Measurements from ENCODE around the gene SERTAD4.
"Not testable (repeated sequence)": the region's sequence is repeated elsewhere in the genome, so short reads cannot be mapped to it uniquely, and the experiment has no call there.

SERTAD4 gene
- 0 to 0.91 (median 0) reads per million in 4 experiments for total RNA-seq

DNA sequence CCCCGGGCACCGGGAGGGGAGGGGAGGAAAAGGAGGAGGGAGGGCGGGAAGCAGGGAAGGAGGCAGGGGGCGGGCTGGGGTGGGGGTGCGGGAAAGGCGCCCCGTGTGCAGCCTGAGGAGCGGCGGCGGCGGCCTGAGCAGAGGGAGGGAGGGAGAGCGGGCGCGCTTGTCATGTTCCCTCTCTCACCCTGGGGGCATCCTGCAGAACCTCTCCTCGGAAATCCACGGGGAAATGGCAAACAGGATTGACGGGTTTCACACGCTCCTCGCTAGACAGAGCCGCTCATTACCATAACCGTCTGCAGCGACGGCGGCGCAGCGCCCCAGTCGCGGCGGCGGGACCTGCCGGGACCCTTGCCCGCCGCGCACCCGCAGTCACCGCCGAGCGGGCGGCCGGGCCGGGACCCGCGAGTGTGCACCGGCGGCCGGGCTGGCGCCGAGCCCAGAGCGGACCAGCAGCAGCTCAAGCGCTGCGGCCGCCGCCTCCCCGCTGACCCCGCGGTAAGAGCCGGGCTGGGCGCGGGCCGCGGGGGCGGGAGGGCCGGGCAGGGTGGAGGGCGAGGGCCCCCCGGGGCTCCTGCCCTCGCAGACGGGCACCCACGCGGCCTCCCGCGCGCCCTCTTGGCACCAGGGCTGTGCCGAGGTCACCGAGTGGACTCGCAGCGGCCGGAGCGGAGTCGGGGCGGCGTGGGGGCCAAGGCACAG, at the start of gene SERTAD4:
TSS of gene SERTAD4 (plus strand) at position 286 of the 705 bp plus-strand sequence. CDS start 5,165 bp downstream, outside the sequence.
- DNase-seq: no peak

DNA sequence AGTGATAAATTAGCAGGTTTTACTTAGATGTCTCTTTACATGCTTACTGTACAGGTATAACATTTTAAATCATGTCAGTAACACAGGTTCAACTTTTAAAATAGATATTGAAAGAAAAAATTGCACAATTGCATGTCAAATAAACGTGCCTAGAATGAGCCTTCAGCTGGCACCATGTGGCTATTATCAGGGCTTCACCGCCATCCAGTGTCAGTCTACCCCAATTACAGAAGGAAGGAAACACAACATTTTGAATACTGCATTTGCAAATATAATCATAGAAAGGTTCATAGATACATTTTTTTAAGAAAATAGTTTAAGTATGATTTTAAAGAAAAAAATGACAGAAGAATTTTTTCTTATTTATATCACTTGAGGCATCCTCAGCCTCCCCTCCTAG, 47.5 kb upstream of the SERTAD4 start:
- DNase-seq: no peak

DNA sequence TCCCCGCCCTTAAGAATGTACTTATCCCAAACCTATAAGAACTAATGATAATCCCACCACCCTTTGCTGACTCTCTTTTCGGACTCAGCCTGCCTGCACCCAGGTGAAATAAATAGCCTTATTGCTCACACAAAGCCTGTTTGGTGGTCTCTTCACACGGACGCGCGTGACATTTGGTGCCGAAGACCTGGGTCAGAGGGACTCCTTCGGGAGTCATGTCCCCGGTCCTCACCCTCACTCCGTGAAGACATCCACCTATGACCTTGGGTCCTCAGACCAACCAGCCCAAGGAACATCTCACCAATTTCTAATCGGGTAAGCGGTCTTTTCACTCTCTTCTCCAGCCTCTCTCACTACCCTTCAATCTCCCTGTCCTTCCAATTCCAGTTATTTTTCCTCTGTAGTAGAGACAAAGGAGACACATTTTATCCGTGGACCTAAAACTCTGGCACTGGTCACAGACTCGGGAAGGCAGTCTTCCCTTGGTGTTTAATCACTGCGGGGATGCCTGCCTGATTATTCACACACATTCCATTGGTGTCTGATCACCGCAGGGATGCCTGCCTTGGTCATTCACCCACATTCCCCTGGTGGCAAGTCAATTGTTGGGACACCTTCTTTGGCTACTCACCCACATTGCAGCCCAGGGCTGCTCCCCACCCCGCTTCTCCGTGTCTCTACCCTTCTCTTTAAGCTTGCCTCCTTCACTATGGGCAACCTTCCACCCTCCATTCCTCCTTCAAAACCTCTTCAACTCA, 44.6 kb upstream of the SERTAD4 start:
- DNase-seq: not testable (repeated sequence)

DNA sequence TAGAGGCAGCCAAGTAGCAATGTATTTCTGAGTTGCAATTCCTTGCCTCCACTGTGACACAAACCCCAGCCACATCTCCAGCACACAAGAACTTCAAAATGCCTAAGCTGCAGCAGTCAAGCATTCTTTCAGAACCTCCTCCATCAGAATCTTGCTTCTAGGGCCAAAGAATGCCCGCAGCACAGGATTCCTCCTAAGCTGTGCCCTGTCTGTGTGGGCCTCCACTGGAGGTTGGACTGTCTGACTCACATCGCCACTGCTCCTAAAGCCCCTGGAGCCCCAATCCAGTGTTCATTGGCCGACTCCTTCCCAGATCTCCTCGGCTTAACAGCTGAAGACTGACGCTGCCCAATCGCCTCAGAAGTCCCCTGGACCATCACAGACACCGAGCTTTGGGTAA, 43.2 kb upstream of the SERTAD4 start:
- DNase-seq: no peak

DNA sequence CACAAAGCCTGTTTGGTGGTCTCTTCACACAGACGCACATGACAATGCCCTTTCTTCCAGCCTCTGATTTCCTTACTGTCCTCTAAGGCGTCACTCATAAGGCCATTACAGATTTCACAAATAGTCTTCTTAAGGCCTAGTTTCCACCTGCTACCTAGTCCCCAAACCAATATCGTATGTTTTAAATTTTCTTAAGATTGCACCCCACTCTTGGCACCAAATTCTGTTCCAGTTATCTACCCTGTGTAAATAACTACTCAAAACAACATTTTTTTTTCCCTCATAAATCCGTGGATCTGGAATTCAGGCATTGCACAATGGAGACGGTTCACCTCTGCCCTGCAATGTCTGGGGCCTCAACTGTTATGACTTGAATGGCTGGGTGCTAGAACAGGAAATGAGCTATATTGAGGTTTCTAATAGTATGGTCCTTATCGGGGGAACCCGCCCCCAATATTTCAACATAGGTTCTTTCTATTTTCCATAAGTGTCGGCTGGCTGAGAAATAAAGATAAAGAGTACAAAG, 36.9 kb upstream of the SERTAD4 start:
- no peak for DNase-seq

DNA sequence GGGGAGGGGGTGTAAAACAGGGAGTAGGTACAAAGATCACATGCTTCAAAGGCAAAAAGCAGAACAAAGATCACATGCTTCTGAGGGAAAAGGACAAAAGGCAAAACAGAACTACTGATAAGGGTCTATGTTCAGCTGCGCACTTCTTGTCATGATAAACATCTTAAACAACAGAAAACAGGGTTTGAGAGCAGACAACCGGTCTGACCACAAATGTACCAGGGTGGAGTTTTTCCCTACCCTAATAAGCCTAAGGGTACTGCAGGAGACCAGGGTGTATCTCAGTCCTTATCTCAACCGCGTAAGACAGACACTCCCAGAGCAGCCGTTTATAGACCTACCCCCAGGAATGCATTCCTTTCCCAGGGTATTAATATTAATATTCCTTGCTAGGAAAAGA, 36.3 kb upstream of the SERTAD4 start:
- DNase-seq: not testable (repeated sequence)

DNA sequence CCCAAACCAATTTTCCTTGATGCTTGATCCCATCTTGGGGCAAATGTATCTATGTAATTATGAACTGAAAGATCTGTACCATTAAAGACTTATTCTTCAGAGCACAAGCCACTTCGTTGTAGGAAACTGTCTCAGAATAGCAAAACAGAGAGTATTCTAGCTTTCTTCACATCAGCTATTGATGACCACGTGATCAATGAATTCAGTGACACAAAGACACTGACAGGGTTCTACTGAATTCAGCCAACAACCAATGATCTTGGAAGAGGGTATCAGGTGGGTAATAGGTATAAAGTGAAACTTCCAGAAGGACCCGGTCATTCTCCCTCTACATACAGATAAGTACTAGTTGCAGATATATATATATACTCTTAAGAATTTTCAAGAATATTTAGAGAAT, 33.8 kb upstream of the SERTAD4 start:
- no peak for DNase-seq

DNA sequence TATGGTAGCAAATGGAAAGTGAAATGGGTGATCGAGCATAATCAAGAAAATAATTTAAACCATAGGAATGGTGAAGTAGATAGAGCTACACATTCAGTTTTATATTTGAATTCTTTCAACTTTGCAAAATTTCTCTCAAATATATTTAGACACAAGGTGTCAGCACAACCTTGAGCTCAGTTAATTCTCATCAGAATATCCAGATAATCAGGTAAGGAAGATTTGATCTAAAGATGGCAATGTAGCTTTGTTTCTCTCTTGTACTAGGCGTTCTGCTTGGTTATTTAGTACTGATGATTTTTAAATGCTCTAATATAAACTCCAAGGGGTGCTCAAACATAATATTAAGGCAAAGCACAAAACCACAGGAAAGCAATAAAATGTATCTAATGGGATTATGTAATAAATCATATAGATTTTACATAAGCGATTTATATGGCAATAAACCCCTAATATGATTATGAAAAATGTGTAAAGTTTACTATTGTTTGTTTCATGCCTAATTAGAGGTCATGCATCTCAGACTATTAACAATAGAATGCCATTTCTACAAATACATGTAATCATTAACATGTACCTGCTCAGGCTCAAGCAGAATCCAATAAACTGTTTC, 32.4 kb upstream of the SERTAD4 start:
- DNase-seq: no peak

DNA sequence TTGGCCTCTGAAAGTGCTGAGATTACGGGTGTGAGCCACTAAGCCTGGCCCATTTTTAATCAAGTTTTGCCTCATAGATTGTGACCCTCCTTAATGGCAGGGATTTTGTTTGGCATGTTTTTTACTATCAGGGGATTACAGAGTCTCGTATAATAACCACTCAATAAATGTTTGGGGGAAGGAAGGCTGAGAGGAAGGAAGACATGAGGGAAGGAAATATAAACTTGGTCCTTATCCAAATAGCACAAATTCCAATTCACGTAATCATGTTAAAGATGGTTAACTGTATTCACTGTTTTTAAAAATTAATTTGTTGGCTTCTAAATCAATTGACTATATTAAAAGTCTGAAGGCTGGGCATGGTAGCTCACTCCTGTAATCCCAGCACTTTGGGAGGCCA, 30.9 kb upstream of the SERTAD4 start:
- DNase-seq: no peak

DNA sequence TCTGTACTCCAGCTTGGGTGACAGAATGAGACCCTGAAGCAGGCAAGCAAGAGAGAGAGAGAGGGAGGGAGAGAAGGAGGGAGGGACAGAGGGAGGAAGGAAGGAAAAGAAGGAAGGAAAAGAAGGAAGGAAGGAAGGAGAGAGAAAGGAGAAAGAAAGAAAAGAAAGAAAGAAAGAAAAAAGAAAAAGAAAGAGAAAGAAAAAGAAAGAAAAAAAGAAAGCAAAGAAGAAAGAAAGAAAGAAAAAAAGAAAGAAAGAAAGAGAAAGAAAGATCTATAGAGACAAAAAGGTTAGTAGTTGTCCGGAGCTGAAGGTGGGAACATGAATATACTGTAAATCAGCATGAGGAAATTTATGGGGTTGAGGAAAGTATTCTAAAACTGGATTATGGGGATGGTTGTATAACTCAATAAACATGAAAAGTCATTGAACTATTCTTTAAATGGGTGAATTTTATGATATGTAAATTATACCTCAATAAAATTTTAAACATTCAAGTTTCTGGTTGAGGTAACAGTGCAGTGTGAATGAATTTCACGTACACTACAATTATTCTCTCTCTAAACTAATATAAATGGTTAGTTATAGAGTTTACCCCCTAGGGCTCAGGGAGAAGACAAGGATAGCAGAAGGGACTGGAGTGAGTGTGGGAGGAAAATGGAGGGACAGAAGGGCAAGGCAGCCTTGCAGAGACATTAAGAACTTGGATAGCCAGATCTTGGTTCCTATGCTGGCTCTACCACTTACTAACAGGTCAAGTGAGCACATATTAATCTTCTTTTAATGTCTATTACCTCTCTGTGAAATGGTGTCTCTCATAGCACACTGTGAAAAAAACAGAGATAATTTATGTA, 24.8 kb upstream of the SERTAD4 start:
- DNase-seq: no peak

DNA sequence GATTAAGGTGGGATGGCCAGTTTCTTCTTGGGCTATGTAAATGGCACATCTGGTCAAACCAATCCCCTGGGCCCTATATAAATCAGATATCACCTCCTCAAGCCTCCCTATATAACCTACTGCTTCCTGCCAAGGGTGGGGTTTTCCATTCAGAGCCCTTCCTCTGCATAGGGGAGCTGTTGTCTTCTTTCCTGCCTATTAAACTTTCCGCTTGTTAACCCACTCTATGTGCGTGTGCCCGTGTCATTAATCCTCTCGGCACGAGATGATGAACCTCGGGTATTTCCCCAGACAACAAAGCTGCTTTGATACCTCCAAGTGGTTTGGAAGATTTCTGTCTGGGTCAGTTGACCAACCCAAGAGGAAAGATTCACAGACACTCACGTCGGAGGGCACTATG, 19.3 kb upstream of the SERTAD4 start:
- DNase-seq: no peak

DNA sequence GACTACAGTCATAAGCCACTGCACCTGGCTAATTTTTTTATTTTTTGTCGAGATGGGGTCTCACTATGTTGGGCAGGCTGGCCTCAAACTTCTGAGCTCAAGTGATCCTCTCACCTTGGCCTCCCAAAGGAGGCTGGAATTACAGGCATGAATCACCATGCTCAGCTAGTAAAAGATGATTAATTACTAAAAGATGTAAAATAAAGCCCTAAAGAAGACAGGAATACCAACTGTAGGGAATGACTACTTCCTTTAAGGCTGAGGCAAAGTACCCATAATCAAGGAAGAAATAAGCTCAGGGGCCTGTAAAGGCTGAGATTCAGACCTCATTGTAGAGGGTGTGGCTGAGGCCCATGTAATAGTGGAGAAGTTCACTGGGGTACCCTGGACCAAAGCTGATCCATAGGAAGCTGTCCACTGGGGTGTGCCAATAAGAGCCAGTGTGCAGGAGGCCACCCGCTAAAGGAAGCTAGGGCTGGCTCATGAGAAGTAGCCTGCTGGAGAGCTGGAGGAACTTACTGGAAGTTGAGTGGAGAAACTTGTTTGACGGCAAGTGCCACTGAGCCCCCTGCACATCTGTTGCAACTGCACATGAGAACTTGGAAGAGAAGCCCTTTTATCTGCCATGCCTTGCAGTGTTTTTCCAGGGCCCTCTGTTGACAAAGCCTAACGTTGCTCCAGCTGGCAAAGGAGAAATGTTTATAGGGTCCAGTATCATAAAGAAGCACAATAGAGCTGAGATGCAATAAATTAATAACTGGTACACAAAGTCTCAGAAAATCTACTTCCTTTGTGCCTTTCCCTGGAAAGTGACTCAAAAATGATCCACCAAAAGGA, 17.8 kb upstream of the SERTAD4 start:
- DNase-seq: no peak

DNA sequence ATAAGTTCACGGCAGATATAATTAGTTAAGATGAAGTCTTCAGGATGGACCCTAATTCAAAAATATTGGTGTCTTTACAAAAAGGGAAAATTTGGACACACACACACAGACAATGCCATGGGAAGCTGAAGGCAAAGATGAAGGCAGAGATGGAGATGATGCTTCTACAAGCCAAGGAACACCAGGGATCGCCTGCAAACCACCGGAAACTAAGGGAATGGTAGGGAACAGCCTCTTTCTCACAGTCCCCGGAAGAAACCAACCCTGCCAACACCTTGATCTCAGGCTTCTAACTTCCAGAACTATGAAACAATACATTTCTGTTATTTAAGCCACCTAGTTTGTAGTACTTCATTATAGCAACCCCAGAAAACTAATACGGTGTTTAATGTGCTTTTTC, 15.1 kb upstream of the SERTAD4 start:
- DNase-seq: no peak

DNA sequence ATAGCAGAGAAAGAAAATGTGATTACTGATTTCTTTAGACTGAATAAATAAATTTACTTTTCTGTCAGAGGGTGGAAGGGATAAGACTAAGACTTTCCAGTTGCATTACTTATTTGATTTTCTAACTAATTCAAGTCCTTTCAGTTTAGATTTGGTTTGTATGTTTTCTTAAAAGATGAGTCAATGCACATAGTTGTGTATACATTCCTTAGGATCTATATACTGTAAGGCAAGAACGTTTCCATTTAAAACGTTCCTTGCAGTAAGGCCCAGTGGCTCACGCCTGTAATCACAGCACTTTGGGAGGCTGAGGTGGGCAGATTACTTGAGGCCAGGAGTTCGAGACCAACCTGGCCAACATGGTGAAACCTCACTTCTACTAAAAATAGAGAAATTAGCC, 14.5 kb upstream of the SERTAD4 start:
- DNase-seq: no peak

DNA sequence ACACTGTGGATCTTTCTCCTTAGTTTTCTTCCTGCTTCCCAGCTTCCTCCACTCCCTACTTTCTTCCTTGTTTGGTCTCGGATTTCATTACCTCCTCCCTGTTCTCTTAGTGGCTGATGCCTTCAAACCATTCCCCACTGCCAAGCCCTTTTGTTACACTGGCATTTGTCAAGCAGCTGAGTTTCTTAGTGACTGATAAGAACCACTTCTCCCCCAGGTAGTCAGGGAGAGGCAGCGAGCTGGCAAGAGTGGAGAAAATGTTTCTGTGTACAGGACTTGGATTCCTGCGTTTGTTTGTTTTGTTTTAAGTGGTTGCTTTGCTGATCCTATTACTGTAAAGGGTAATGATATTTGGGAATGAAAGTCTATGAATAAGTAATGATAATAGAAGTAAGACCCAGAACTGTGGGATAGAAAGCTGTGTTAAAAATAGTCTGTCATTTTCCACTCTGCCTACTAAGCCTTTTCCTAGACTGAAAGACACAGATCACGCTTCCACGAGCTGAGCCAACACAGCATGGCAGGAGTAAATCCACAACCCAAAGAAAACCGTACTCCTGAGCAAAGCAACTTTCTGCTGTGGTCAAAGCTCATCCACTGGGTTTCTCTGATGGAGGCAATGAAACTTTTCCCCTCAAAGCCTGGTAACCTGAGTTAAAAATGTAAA, 10.1 kb upstream of the SERTAD4 start:
- DNase-seq: no peak

DNA sequence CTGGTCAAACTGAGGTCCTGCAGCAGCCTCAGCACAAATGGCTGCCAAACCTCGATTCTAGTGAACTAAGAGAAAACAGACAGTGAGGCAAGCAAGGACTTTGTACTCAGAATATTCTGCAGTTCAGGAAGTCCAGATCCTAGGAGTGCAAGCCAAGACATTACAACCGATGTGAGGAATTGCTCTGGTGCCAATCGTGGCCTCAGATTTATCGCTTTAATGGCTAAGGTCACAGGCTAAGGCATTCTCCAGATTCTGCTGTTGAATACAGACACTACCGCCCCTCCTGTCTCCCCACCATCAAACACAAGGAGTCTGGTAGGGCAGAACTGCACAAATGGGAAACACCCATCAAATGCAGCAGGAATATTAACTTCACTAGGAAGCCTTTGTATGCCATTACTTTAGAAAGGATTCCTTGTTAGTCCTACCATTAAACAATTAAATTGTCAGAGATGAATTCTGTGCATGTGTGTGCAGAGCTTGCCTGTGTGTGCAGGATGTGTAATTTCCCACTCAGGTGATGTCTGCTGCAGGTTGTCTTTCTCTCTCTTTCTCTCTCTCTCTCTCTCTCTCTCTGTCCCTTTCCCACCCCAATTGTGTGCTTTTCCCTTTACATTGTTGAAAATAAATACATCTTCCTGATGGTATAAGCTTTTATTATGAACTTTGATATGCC, 9.2 kb upstream of the SERTAD4 start:
- DNase-seq: no peak

DNA sequence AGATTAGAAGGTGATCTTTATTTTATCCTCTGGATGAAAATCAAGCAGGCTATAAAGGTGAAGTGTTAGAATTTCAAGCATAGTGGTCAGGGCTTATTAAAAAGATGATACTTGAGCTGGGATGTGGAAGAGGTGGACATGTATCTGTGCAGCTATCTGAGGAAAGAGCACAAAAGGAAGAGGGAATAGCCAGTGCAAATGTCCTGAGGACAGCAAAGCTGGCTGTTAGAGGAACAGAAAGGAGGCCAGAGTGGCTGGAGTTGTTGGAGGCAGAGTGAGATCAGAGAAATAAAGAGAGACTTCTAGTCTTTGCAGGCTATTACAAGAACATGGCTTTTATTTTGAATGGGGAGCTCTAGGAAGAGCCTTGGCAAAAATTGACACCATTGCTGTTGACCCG, 4.4 kb upstream of the SERTAD4 start:
- no peak for DNase-seq

DNA sequence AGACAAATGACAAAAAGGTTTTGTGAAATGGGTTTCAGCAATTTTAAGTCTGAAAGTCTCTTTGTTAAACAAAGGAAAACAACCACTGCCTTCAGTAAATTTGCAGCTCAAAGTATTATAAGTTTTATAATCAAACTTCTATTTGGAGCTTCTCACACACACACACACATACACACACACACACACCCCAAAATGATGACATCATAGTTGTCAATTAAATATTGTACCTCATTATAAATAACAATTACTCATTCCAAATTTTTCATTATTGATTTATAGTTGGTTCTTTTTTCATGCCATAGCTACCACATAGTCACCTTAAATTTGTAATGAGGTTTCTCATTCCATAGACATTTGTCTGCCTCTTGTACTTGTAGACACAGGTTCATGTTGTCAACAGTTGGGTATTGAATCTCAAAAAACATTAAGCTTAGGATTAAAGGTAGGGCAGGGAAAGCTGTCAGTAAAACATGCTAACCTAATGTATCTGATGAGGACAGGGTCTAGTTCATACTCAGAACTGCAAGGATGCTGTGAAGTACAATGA, 2.4 kb upstream of the SERTAD4 start:
- DNase-seq: no peak

DNA sequence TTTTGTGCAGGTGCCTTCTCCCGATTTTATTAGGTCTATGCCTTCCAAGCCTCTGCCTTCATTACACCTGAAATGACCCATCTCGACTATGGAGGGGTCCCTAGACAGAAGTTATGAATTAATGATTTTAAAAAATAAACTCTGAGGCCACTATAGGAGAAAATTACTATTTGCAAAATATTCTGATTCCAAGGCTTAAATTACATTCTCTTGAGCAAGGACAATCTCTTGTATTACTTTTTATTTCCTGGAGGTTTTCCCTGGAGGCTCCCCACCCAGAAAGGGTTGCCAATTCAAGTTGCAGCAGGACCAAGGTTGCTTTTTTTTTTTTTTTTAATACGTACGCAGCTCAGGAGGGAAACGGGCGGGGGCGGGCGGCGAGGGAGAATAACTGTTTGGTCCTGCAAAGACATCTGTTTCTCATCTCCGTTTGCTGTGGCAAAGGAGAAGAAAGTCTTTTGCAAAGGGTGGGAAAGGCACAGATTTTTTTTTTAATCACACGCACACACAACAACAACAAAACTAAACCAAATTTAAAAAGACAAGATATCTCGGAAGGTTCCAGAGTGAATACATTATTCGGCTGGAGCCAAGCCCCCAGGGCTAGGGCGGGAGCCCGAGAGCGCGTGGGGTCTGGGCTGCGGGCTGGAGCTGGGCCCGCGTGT, 618 bp upstream of the SERTAD4 start:
- no peak for DNase-seq

DNA sequence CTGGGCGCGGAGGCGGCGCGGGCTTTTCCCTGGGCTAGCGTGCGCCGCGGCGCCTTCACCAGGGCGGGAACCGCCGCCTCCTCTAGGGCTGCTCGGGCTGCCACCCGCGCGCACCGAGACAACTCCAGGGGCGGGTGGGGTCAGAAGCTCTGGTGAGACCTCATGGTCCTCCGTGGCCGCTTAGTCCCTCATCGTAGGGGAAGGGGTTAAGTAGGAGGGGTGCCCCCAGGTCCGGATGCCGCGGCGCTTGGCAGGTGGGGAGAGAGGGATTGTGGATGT, 559 bp downstream of the SERTAD4 start:
- no peak for DNase-seq
